Left lung (tissue), 10 donors: Measurements from ENCODE around the gene LMNB1. TPM values are rescaled to one million over a fixed set of nuclear protein-coding genes. Genes with fewer than 3 reads are reported as not detected.

Source experiments
- ATAC-seq: fragments of 200-7000 bp; cut with Tn5 transposase; one replicate; pipeline ENCODE4 v1.9.1; 2020; ENCODE audit warnings: moderate library complexity
- DNase-seq, 4 donors: peaks; one replicate each; pipeline ENCODE4 v3.0.0-alpha.2; 2013 to 2020
- H3K27ac ChIP-seq, 2 donors: fragments of 200-600 bp; sonication (generic) in 1 of 2; one replicate each; pipeline versions ENCODE4 v1.5.0 to v1.8.0; 2020 to 2021
- H3K27me3 ChIP-seq, 2 donors: fragments of 200-600 bp; sonication (generic) in 1 of 2; one replicate each; pipeline versions ENCODE4 v1.5.0 to v1.8.0; 2020 to 2021
- H3K36me3 ChIP-seq, 2 donors: fragments of 200-600 bp; sonication (generic) in 1 of 2; one replicate each; pipeline versions ENCODE4 v1.5.0 to v1.8.0; 2020 to 2021
- H3K4me1 ChIP-seq, 2 donors: fragments of 200-600 bp; one replicate each; pipeline ENCODE4 v1.8.0; 2021
- H3K4me3 ChIP-seq, 2 donors: fragments of 200-600 bp; sonication (generic) in 1 of 2; one replicate each; pipeline versions ENCODE4 v1.5.0 to v1.8.0; 2020 to 2021; ENCODE audit warnings: mild to moderate bottlenecking in 1 of 2
- H3K9me3 ChIP-seq, 2 donors: fragments of 200-600 bp; sonication (generic) in 1 of 2; one replicate each; pipeline versions ENCODE4 v1.5.0 to v1.8.0; 2020 to 2021
- intact Hi-C, 2 donors: fragments of 100-400 bp; cut with DNase I; formaldehyde crosslinking; loops; one replicate each; pipeline versions ENCODE4 v1.11.2 to v1.14.2; 2022
- polyA plus RNA-seq, 6 donors: library from polyadenylated mRNA; unstranded; fragments of 120-200 nt; gene quantifications; one replicate each; pipeline ENCODE4 v1.2.1, GENCODE V29; 2013; ENCODE audit not compliant: insufficient read length in 6 of 6
- total RNA-seq, 2 donors: library from RNA; stranded (reverse); fragmentation: NEBNext Ultra II Directional; extraction: Animal tissue kit (Norgen Biotek cat#: 25700); gene quantifications; one replicate each; pipeline ENCODE4 v1.2.1, GENCODE V29; 2021
- TF ChIP-seq, protein P1 (sequence below), 2 donors: fragments of 200-600 bp; sonication (generic) in 1 of 2; IDR thresholded peaks; one replicate each; pipeline versions ENCODE4 v1.5.0 to v1.8.0; 2021; ENCODE audit warnings: antibody characterized with exemption in 2 of 2
- donor health status: DM: no; HTN: yes; CAD: no.
- donor health status: DM: no; HTN: no; CAD: no.

LMNB1 gene
- total and polyA plus RNA-seq, 8 donors: 23.2 to 175 (median 96.3) TPM

DNA sequence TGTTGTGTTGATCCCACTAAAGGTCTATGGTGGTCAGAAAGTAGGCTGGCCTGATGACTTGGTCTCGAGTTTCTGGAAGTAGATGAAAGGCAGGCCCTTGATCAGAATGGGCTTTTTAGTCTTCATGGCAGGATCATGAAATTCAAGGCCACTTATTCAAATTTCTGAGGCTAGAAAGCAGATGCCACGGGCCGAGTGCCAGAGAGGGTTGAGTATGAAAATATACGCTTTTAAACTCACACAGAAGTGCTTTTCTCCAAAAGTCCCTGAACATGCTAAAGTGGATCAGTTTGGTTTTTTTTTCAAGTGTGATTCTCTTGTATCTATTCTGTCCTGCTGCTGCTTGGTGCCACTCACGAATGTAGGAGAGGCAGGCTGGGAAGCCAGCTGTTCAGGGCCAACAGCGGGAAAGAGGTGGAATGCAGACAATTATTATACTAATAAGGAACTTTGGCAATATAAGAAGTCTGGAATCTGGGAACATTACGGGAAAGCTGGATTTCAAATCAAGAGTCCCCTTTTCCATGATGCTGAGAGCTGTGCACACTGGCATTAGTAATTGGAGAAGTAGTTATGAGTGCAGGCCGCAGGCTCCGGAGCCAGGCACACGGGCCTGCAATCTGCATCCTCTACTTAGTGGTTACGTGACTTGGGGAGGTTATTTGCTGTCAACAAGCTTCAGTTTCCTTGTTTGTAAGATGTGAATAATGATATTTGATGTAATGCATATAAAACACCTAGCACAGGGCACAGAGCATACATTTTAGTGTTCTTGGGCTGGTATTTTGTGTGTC is 95.8 kb downstream of the LMNB1 start:
- Histone ChIP-seq H3K4me3 (no peak overlapping the region), H3K4me1 (peaks cover 0 to 11% of the 10 kb centered on the region in 2 donors), H3K27ac (no peak overlapping the region), H3K9me3 (no peaks in the 10 kb centered on the region), H3K27me3 (no peaks in the 10 kb centered on the region), H3K36me3 (peaks cover 0 to 6% of the 10 kb centered on the region in 2 donors)
- intact Hi-C loops: no loop called here
- ATAC-seq: no peak
- TF ChIP-seq, protein P1, sequence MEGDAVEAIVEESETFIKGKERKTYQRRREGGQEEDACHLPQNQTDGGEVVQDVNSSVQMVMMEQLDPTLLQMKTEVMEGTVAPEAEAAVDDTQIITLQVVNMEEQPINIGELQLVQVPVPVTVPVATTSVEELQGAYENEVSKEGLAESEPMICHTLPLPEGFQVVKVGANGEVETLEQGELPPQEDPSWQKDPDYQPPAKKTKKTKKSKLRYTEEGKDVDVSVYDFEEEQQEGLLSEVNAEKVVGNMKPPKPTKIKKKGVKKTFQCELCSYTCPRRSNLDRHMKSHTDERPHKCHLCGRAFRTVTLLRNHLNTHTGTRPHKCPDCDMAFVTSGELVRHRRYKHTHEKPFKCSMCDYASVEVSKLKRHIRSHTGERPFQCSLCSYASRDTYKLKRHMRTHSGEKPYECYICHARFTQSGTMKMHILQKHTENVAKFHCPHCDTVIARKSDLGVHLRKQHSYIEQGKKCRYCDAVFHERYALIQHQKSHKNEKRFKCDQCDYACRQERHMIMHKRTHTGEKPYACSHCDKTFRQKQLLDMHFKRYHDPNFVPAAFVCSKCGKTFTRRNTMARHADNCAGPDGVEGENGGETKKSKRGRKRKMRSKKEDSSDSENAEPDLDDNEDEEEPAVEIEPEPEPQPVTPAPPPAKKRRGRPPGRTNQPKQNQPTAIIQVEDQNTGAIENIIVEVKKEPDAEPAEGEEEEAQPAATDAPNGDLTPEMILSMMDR (IDR thresholded peaks at IDR 0.05): no peak
- DNase-seq: no peak

DNA sequence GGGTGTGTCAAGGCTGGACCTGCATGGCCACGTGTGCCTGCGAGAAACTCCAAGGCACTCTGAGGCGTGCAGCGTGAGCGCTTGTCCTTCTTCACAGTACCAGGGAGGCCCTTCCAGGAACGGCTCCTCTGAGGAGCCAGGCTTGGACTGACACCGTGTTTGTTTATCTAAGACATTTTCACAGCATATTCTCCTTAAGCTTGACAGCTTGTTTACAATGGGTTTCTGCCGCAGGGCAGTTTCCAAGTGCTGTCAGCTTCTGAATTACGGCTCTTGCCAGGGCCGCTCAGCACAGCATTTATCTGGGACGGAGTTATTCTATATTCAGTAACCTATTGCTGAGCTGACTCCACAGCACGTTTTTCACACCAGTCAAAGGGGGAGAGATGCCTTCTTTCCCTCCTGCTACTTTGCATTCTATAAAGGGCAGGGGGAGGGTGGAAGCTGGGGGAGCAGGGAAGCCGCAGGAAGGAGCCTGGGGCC is 98.4 kb downstream of the LMNB1 start:
- H3K4me1 ChIP-seq: peaks cover 0 to 4% of the 10 kb centered on the region in 2 donors
- intact Hi-C loops: no loop called here
- peak in 2 of 4 donors; percentile 47 to 60 for DNase-seq

DNA sequence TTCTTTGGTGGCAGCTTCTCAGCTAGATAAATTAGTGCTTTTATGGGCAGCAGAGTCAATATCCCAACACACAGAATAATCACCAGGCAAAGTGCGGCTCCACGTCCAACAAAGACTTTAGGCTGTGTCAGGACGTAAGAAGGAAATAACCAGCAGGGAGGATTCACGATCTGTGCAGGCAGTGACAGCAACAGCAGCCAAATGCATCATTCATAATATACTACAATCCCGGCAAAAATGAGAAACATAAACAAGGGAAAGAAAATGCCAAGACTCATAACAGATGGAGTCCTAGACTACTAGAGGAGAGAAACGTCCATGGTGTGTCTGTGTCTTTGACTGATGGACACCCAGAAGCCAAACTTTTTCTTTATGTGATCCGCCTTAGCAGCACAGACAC is 100.7 kb downstream of the LMNB1 start:
- no peak overlapping the region for H3K27ac ChIP-seq
- no peak overlapping the region for H3K4me3 ChIP-seq
- no peak for DNase-seq
- no peaks in the 10 kb centered on the region for H3K9me3 ChIP-seq
- H3K4me1 ChIP-seq: no peaks in the 10 kb centered on the region
- no peaks in the 10 kb centered on the region for H3K27me3 ChIP-seq
- no peak for ATAC-seq
- intact Hi-C loops: no loop called here
- no peaks in the 10 kb centered on the region for H3K36me3 ChIP-seq
- TF ChIP-seq, protein P1 (IDR thresholded peaks at IDR 0.05): no peak

More for the DNA sequence above, 98.4 kb downstream of the LMNB1 start:
- H3K27me3 ChIP-seq: no peaks in the 10 kb centered on the region
- TF ChIP-seq, protein P1 (IDR thresholded peaks at IDR 0.05): no peak
- no peak for ATAC-seq
- H3K36me3 ChIP-seq: peaks cover 0 to 6% of the 10 kb centered on the region in 2 donors
- H3K27ac ChIP-seq: no peak overlapping the region
- no peak overlapping the region for H3K4me3 ChIP-seq
- no peaks in the 10 kb centered on the region for H3K9me3 ChIP-seq

DNA sequence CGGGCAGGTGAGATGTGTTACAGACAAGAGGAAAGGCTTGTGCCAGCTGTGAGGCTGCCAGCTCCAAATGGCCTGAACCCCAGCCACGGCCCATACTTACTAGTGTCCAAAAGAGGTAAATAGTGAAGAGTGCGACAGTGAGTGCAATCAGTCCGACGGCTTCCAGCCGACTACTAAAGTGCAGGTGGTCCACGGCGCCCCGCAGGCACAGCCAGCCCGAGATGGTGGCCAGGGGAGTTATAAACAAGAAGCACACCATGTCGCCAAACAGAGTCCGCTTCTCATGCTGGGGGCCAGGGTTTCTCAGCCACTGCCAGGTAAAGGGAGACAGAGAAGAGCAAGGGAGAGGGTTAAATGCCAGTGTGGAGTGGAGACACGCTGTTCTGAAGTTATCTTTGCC is 101.1 kb downstream of the LMNB1 start:
- Histone ChIP-seq H3K4me1 (no peaks in the 10 kb centered on the region), H3K27me3 (no peaks in the 10 kb centered on the region), H3K27ac (no peak overlapping the region), H3K4me3 (no peak overlapping the region), H3K9me3 (no peaks in the 10 kb centered on the region), H3K36me3 (no peaks in the 10 kb centered on the region)
- DNase-seq (no peak), ATAC-seq (no peak)
- TF ChIP-seq, protein P1 (IDR thresholded peaks at IDR 0.05): no peak
- intact Hi-C loops: no loop called here

DNA sequence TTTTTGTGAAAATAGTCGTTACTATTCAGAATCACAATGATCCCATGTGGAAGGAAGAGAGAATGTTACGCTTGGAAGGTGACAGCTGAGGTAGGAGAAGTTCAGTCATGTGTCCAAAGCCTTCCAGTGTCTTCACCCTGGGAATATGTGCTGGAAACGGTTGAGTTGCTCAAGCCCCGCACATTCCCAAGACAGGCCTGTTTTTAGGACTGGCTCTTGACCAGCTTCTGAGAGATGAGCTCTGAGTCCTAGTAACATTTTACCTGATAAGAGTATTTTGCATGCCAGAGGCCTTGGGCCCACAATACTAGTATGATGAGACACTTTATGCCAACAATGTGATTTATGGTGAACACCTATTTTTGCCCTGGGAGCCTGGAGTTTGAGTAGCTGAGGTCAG is 101.7 kb downstream of the LMNB1 start:
- Histone ChIP-seq H3K36me3 (no peaks in the 10 kb centered on the region), H3K4me1 (no peaks in the 10 kb centered on the region), H3K27me3 (no peaks in the 10 kb centered on the region), H3K27ac (no peak overlapping the region), H3K9me3 (no peaks in the 10 kb centered on the region), H3K4me3 (no peak overlapping the region)
- TF ChIP-seq, protein P1 (IDR thresholded peaks at IDR 0.05): no peak
- ATAC-seq (no peak), DNase-seq (no peak)
- intact Hi-C loops: no loop called here
